Right forelimb (tissue), 1 donor: ENCODE results near the gene KCNMA1.

ENCODE experiments used
- DNase-seq: peaks from one replicate; pipeline ENCODE4 v3.0.0-alpha.2; 2018

KCNMA1 gene

DNA sequence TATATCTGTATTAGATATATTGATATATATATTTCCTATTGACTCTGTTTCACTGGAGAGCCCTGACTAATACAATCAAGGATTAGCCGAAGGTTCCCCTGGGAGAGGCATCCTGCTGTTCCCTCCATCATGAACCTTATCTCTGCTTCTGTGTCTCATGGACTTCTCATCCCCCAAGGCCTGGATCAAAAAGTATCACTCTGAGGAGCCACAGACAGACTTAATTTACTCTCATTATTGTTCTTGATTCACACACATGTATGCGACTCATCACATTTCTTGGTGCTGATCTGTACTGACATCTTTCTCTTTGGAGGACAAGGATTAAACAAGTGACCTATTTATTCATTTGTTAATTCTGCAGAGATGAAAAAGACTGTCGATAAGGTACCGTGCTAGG lies 550.2 kb downstream of the KCNMA1 start:
- DNase-seq, result no peak

DNA sequence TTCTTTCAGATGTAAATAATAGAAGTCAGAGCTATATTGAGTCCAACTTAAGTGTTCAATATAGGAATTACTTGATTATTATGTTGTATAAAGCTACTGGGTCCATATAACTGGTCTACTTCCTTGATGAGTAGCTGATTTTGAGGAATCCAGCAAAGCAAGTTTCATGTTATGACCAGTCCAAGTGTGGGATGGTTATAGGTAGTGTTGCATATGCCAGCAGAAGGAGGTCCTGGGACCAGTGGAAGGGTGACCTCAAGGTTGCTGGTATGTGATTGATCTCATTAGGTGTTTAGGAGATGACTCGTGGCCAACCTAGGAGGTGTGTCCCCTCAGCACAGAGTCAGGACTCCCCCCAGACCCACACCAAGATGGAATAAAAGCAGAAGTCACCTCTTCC lies 551.5 kb downstream of the KCNMA1 start:
- no peak for DNase-seq

DNA sequence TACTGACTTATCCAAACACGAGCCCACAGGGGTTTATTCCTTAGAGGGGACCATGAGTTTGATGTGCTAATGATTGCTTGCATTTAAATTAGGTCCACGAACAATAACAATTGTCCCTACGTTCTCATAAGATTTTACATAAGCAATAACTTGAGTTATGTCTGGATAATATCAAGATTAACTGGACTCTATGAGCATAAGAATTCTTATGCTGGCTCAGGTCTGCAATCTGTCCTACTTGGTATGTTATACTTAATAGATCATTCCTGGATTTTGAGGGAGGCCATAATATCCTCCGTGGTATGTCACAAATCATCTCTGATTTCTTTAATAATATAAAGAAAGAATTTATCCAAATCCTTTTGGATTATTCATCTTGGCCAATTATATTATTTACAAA lies 552.3 kb downstream of the KCNMA1 start:
- DNase-seq, result no peak

DNA sequence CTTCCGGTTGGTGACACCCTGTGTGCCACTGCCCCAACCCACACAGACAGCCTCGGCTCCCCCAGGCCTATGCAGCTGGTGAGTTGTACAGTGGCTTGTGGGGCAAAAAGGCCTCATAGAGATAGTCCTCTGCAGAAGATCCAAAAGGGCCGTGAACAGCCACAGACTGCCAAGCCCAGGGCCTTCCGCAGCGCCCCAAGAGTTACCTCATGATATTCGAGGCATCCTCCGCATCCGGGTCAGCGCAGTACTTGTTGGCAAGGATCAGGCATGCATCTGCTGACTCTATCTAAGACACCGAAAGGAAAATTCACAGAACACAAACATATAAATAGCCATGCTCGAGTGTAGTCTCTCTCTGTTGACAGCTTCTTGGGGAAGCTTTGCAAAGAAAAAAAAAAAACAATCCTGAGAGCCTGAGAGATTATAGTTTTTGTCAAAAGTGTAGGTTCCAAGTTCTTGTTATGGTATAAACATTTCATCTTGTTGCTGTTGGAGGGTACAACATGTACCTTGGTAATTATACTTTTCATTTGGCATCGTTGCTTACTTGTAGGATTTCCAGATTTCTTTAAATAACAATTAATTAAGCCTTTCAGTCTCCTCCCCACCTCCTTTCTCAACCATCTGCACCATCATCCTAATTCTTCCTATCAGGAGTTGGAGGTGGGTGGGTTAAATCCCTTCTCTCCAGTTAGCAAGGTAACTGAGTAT lies 553.0 kb downstream of the KCNMA1 start:
- no peak for DNase-seq

DNA sequence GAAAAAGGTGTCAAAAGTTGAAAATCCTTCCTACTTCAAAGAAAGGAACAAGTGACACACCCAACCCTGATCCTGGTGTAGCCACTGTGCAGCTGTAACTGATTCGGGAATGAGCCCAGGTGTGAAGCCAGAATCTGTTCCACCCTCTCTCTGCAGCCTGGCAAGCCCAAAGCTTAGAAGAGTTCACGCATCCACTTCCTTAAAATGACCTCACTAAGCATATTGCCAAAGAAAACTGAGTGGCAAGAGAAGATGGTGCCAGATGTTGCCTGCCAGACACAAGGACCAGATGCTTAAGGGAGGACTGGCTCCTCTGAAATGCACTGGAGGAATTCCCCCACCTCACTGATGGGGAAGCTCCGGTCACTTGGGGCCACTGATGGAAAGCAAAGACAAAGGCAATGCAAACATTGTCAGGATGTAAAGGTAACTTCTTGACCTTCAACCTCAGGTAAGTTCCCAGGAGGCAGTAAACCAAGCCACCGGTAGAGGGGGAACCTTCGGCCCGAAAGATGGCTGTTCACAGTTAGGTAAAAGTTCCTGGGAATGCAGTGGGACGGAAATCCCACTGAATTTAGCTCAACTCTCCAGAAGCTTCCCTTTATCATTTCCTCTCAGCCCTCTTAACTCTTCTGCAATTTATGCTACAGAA lies 554.9 kb downstream of the KCNMA1 start:
- no peak for DNase-seq

DNA sequence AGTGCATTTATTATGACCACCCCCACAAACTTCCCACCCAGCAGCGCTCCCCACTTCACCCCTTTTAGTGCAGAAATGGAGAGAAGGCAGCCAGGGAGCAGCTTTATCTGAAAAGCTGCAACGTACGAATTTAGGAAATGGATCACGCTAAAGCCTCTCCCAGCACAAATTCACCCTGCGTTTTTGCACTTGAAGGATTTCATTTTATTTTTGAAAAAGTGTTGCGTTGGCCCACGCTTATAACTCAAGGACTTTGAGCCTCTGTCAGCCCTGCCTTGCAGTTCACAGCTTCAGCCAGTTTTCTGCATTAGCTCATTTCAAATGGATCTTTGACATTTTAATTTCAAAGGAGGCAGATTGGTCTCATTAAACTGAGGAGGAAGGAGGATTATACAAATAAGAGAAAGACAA lies 556.1 kb downstream of the KCNMA1 start:
- DNase-seq, result no peak

DNA sequence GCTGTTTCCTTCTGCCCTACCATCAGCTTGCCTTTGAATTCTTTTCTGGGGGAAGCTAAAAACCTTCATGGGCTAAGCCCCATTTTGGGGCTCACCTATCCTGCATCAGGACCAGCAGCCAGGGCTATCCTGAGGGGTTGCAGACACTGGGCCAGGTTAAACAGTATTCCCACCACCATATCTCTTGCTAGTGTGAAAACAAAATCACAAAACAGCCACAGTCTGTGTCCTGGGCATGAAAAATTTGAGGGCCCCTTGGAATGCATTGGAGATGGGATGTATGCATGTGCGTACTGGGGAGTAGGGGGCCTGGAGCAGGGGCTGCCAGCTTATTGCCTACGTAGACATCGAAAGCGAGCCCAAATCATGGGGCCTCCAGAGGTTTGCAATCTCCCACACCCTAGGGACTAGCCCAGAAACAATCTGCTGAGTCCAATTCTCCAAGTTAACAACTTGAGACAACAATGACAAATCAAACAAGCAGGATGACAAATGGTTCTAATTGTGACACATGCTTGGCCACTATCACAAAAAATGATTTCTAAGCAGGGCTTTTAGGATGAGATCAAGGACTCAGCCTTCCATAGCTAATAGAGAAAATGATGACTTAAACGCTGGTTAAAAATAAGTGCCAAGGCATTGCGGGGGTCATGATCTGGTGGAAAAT lies 557.1 kb downstream of the KCNMA1 start:
- no peak for DNase-seq

DNA sequence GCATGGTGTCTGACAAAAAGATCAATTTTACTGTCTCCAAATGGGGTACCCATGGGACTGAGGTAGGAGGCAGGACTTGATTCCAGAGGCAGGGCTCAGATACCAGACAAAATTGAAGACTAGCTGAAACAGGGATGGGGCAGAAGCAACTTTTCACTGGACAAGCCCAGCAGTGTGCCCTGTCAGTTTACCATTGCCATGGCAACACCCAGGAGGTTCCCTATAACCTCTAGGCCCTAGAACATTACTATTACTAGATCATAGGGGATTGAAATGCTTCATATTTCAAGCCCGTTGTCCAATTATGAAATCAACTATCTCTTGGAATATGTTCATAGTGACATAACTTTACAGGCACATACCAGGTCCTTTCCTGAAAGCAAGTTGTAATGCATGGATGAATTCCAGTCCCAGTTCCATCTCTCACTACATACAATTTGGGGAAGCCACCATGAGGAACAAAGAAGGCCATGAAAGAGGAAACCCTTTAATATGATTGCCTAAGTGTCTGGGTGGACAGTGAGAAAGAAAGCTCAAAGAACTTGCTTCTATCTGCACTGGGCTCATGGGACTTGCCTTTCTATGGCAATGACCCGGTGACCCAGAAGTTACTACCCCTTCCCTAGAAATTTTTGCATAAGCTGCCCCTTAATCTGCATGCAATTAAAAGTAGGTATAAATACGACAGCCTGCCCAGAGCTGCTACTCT lies 557.9 kb downstream of the KCNMA1 start:
- no peak for DNase-seq

DNA sequence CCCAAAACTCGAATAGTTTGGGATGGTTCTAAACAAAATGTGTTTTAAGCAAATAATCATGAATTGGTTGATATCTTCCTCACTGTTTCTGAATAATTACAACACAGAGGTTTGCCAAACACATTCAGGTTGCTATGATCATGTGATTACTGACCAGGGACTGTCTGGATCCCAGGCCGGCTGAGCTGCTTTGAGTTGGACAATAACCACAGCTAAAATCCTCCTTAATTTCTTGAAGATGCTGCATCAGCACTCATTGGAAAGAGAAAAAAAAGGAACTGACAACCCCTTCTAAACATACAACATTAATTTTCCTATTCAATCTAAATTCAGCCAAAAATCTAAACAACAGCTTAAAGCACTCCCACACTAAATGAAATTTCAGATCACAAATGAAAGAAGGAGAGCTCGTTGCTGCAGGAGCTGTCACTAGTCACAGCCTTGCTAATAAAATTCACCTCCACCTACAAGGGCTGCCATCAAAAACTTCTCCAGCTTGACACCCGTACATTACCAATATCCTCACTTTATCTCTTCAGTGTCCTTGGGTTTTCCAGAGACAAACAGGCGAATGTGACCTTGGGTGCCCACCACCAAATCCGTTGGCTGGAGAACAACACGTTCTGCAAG lies 560.2 kb downstream of the KCNMA1 start:
- no peak for DNase-seq

DNA sequence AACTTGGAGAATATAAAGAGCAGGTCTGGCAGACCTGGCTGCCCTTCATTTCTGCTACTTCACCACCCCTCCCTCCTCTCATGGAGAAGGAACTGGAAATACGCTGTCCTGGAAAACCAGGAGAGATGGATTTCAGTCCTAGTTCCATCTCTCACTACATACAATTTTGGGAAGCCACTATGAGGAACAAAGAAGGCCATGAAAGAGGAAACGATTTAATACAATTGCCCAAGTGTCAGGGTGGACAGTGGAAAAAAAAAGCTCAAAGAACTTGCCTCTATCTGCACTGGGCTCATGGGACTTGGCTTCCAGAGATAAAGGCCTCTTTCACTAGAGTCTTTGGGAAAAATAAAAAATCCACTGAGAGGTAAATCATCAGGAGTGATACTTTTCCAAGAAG lies 561.7 kb downstream of the KCNMA1 start:
- DNase-seq, result no peak

DNA sequence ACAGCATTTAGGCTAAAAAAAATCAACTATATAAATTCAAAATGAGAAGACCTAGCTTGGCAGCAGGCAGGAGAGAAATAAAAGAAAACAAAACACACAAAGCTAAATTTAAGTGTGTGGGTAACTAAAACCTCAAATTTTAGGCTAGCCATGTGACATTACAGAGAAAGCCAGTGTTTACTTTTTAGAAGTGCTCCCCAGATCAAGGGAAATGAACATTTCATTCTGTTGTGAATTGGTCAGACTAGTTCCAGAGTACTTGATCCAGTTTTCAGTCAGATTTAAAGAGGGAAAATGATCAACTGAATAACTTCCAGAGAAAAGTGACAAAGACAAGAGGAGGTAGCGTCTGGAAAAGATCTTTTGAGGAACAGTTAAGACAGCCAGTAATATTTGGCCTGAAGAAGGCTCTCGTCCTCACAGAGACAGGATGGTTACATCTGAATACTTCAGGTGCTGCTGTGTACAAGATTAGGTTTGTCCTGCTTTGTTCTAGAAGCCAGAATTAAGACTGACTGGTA lies 563.4 kb downstream of the KCNMA1 start:
- DNase-seq, result no peak

DNA sequence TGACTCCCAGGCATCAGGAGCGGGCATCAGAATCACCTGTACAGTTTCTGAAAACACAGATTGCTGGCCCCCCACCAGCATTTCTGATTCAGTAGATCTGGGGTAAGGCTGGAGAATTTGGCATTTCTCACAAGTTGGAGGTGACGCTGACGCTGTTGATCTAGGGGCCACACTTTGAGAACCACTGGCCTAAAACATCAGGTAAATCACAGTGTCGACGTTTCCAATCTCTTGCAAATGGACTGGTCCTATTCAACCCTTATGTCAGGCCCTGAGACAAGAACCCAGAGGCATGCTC lies 564.0 kb downstream of the KCNMA1 start:
- DNase-seq, result no peak

DNA sequence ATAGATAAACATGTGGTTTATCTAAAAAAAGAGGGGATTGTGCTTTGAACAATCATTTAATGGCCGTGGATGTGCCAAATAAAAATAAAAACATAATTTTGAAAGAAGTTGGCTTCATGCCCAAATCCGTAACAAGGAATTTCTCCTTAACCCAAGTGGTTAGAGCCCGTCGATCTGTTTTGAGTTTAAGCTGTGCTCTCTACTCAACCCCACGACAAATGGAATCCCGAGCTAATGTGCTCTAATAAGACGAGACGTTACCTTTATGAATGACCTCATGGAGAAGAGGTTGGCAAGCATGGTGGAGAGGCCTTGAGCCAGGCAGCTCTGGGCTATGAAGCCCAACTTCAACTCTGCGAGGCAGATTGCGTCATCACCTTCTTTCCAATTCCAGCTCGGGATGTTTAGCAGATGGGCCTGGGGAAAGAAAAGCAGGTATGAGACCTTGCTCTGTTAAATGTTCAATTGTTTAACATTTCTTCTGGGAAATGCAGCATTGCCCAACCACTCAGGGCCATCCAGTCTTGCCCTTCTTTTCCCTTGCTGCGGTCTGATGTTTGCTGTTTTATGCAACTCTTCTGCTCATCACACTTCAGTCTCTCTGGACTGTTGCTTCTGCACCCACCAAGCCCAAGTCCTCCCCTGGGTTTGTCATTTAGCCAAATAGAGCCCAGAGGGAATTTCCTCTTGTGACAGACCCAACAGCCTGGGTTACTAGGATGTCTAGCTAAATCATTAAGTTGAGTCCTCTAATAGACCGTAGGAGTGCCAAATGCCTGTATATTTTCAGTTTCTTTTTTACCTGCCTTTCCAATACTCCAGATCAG lies 564.6 kb downstream of the KCNMA1 start:
- no peak for DNase-seq

DNA sequence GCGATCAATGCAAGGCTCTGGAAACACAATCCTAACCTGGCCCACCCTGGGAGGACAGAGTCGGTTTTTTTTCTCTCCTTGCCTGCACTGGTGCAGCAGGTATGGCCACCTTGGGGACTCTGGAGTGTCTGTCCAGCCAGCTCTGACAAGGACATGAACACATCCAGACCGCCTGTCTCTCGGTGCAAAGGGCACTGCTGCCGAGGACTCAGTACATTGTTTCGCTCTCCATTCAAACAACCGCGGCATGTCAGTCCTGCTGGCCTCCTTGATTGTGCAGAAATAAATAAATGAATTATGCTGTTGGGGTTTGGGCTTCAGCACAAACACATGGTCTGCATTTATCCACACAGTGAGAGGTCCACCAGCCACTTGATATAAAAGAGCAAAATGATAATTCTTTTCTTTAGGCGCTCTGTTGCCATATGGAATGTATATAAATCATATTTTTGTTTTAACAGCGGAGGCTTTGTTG lies 565.2 kb downstream of the KCNMA1 start:
- no peak for DNase-seq

DNA sequence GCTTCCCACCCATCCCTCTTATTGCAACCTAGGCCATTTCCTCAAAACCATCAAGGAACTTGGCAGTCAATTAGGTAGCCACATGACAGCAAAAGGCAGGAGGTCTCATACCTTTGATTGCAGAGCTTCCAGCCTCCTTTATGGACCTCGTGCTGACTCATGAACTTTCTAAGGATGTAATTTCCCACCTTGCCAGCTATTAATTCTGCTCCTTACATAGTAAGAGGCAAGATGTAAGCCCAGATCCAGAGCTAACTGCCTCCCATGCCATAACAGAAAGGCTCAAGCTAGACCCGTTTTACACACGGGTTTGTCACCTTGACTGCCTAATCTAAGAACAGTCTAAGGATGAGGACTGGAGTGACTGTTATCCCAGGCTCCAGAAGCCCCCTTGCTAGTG lies 565.7 kb downstream of the KCNMA1 start:
- DNase-seq, result no peak

DNA sequence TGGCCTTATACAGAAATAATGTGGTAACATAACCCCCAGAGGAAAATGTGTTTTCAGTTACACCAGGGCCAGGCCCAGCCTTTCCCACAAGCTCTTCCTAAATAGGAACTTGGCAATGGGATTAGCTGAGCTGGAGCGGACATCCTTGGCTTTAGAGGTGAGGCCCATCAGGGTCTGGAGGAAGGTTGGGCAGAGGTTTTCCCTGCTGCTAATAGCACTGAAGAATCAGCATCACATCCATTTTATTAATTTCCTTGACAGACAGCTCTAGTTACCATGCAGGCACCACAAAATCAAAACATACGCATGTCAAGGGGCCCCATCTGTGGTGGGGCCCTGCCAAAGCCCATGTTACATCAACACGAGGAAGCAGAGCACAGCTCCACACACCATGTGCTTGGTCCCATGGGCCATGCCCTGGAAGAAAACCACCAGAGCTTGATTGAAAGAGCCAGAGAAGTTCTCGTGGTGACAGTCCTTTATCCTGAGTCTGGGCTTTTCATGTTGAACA lies 566.6 kb downstream of the KCNMA1 start:
- peak; percentile 83 for DNase-seq

DNA sequence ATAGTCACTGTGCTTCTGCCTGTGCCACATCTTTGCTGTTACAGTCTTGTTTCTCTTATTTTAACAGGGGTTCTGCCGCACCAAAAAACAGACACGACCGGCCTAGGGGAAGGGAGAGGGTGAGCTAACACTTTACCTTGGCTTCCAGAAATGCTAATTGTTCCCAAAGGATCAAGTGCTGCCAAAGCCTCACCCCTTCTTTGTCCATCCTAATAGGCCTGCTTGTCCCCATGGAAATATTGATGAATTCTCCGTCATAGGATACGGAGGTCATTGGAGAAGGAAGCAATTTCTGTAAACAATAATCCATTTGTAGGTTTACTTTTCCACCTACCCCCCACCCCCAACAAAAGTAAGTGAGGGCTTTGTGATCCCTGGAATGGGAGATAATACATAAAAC lies 567.3 kb downstream of the KCNMA1 start:
- no peak for DNase-seq

DNA sequence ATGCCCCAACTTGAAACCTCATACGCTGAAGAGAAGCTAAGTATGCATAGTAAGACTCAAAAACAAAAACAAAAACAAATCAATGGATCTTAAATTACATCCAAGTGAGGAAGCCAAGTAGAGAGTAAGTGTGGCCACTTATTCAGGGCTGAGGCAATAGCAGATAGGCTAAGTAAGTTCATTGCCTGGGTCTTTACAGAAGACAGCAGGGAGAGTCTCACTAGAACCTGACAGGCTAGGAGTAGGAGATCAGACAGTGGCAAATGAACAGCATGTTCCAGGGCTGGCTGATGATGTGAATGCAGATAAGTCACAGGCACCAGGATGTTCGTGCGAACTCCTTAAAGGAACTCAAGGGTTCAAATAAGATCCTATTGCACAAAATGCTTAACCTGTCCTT lies 568.6 kb downstream of the KCNMA1 start:
- no peak for DNase-seq

DNA sequence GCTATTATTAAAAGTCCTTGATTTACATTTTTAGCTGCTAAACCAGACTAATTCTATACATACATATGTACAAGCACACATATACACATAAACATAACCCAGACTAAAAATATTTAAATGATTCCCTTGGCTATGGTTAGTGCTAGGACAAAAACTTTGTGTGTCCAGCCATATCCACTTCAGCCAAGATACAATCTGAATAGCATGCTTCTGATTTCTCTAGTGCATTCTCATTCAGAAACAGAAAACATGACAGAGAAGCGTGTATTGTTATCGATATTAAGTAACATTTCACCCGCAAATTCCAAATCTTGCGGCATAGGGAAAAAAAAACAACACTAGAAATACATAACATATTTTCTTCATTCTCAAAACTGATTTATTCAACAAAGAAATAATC lies 569.3 kb downstream of the KCNMA1 start:
- DNase-seq, result no peak

DNA sequence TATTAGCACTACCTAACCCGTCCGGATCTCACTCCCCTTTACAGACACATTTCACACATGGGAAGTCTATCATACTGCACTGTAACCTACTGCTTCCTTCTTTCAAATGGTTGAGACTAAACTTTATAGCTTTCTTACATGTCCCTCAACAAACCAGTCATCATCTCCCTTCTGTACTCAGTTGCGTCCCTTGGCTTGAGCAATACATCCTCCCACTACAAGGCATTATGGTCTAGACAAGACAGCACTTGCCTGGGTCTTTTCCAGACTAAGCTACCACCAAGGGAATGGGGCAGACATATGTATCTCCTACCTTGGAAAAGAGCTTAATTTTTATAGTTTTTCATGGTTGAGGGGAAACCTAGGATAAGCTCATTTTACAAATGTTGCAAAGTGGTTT lies 575.2 kb downstream of the KCNMA1 start:
- DNase-seq, result no peak

DNA sequence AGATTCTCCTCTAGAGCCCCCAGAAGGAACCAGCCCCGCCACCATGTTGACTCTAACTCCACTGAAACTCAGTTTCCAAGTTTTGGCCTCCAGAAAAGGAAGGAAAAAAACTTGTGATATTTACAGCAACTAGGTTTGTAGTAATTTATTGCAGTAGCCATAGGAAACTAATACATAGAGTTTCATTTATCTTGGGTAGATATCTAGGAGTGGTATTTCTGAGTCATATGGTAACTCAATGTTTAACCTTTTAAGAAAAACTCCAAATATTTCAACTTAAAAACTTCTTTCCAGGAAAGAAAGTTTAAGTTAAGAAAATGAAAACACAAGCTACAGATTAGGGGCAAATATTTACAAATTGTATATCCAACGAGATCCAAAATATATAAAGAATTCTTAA lies 576.7 kb downstream of the KCNMA1 start:
- DNase-seq, result no peak

DNA sequence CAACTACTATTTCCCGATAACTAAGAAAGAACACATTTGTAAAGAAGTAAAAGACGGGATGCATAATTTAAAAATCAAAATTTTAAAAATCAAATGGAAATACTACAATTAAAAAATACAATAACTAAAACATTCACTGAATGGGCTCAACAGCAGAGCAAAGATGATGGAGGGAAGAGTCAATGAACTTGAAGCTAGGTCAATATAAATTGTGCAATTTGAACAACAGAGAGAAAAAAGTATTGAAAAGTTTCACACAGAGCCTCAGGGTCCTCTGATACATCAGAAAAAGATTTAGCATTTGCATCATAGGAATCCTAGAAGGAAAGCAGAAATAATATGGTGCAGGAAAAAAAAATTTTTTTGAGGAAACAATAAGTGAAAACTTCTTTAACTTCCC lies 581.0 kb downstream of the KCNMA1 start:
- no peak for DNase-seq
